HL-60 (cell line): ENCODE data around the gene TARDBP.
A peak's percentile ranks its signal among the peaks of the same experiment; 100 is the strongest.
"Not testable (repeated sequence)": the region's sequence is repeated elsewhere in the genome, so short reads cannot be mapped to it uniquely, and the experiment has no call there.

Experiments
- DNase-seq, 2 experiments: peaks; one replicate each; pipeline ENCODE4 v3.0.0-alpha.2; 2010 to 2020; ENCODE audit warnings: low read depth in 1 of 2, low spot score in 1 of 2
- H3K27ac ChIP-seq: fragments of 250-450 bp; sonication (Bioruptor Pico); replicated peaks from 2 replicates; pipeline ENCODE4 v1.5.1; 2020; ENCODE audit warnings: mild to moderate bottlenecking, moderate library complexity
- H3K27me3 ChIP-seq: fragments of 250-450 bp; sonication (Bioruptor Pico); 2 replicates; pipeline ENCODE4 v1.5.1; 2021; ENCODE audit warnings: mild to moderate bottlenecking, moderate library complexity; ENCODE audit not compliant: insufficient read depth, poor library complexity, severe bottlenecking
- H3K4me3 ChIP-seq: replicated peaks from 2 replicates; pipeline ENCODE4 v1.5.1; 2011; ENCODE audit warnings: mild to moderate bottlenecking, control low read depth, low read length; ENCODE audit not compliant: insufficient read depth
- CTCF ChIP-seq: IDR thresholded peaks from one replicate; pipeline ENCODE4 v1.5.1; 2011; ENCODE audit warnings: low read length, control low read depth, inconsistent platforms; ENCODE audit not compliant: insufficient read depth
- GABPA ChIP-seq: IDR thresholded peaks from 2 replicates; pipeline ENCODE4 v1.6.1; 2012; ENCODE audit warnings: low read depth
- POLR2AphosphoS5 ChIP-seq: IDR thresholded peaks from 2 replicates; pipeline ENCODE4 v1.6.1; 2012; ENCODE audit warnings: low read depth
- REST ChIP-seq: IDR thresholded peaks from 2 replicates; pipeline ENCODE4 v1.6.1; 2012; ENCODE audit warnings: low read depth; ENCODE audit not compliant: insufficient replicate concordance
- SPI1 ChIP-seq: IDR thresholded peaks from 2 replicates; pipeline ENCODE4 v1.6.1; 2012; ENCODE audit warnings: low read depth, mild to moderate bottlenecking, borderline replicate concordance

TARDBP gene

GRCh38 chr1:11037740-11038182 lies 25.3 kb downstream of the TARDBP start:
- no peak overlapping the region for H3K4me3 ChIP-seq
- no peak overlapping the region for H3K27ac ChIP-seq
- TF ChIP-seq POLR2AphosphoS5 (no peak), REST (no peak), SPI1 (no peak), GABPA (no peak), CTCF (peak; percentile 97)
- H3K27me3 ChIP-seq: no peaks in the 10 kb centered on the region
- DNase-seq: peak; percentile 73 to 85

GRCh38 chr1:11039351-11040104 lies 27.1 kb downstream of the TARDBP start:
- Histone ChIP-seq H3K27me3 (no peaks in the 10 kb centered on the region), H3K27ac (no peak overlapping the region), H3K4me3 (no peak overlapping the region)
- no peak for DNase-seq
- TF ChIP-seq POLR2AphosphoS5 (no peak), GABPA (no peak)

GRCh38 chr1:11040105-11040429 lies 27.6 kb downstream of the TARDBP start:
- not testable (repeated sequence) for H3K27me3 ChIP-seq, H3K27ac ChIP-seq, DNase-seq, H3K4me3 ChIP-seq

GRCh38 chr1:11041048-11041447 lies 28.6 kb downstream of the TARDBP start:
- no peak overlapping the region for H3K27ac ChIP-seq
- no peak overlapping the region for H3K4me3 ChIP-seq
- no peaks in the 10 kb centered on the region for H3K27me3 ChIP-seq
- no peak for TF ChIP-seq POLR2AphosphoS5
- no peak for TF ChIP-seq REST
- TF ChIP-seq GABPA: no peak
- DNase-seq: no peak

GRCh38 chr1:11042065-11042464 lies 29.6 kb downstream of the TARDBP start:
- no peak for DNase-seq
- Histone ChIP-seq H3K27ac (no peak overlapping the region), H3K4me3 (no peak overlapping the region), H3K27me3 (no peaks in the 10 kb centered on the region)
- TF ChIP-seq POLR2AphosphoS5: no peak
- no peak for TF ChIP-seq SPI1
- no peak for TF ChIP-seq GABPA
- no peak for TF ChIP-seq REST
- no peak for TF ChIP-seq CTCF
